Testis (tissue), 3 donors: ENCODE data around the gene BLOC1S6. TPM values are rescaled to one million over a fixed set of nuclear protein-coding genes. Genes with fewer than 3 reads are reported as not detected.

Experiments used
- DNase-seq: peaks from one replicate; pipeline ENCODE4 v3.0.0-alpha.2; 2019
- H3K27ac ChIP-seq, 2 donors: fragments of 200-600 bp; sonication (generic); one replicate each; pipeline ENCODE4 v1.5.1; 2019
- H3K27me3 ChIP-seq: fragments of 200-600 bp; sonication (generic); one replicate; pipeline ENCODE4 v1.5.1; 2019
- H3K36me3 ChIP-seq: fragments of 200-600 bp; sonication (generic); one replicate; pipeline ENCODE4 v1.5.1; 2017; ENCODE audit warnings: low read depth; ENCODE audit errors: missing control alignments
- H3K4me1 ChIP-seq: fragments of 200-600 bp; sonication (generic); one replicate; pipeline ENCODE4 v1.5.1; 2019
- H3K4me3 ChIP-seq, 2 donors: fragments of 200-600 bp; sonication (generic); one replicate each; pipeline ENCODE4 v1.5.1; 2017 to 2019
- H3K9me3 ChIP-seq: fragments of 200-600 bp; sonication (generic); one replicate; pipeline ENCODE4 v1.5.1; 2017
- CTCF ChIP-seq, 3 experiments: fragments of 450-650 bp in 2 of 3; fragments of 200-600 bp in 1 of 3; sonication (generic) in 1 of 3; IDR thresholded peaks; one replicate each; pipeline ENCODE4 v1.5.1; 2016 to 2019; ENCODE audit warnings: antibody characterized with exemption in 3 of 3, mild to moderate bottlenecking in 2 of 3, moderate library complexity in 1 of 3
- POLR2A ChIP-seq: fragments of 450-650 bp; IDR thresholded peaks from one replicate; pipeline ENCODE4 v1.6.1; 2017; ENCODE audit warnings: antibody characterized with exemption, mild to moderate bottlenecking, moderate library complexity
- WGBS, 2 donors: methylation state at CpG; one replicate each; pipeline ENCODE4 v1.1.5; 2018; 5-methylcytosine and 5-hydroxymethylcytosine counted together
- intact Hi-C: fragments of 100-400 bp; cut with DNase I; formaldehyde crosslinking; loops from one replicate; pipeline ENCODE4 v1.15.1; 2023; ENCODE audit warnings: low total_unique reads
- polyA plus RNA-seq: library from polyadenylated mRNA; stranded (reverse); fragments of 350-450 nt; fragmentation: Illumina TruSeq; extraction: RNeasy Lipid Tissue Mini Kit (QIAGEN cat#74804); gene quantifications from one replicate; pipeline ENCODE4 v1.2.3, GENCODE V29; 2014; ENCODE audit warnings: low read depth, low replicate concordance; ENCODE audit not compliant: insufficient read depth
- total RNA-seq, 2 donors: library from RNA; depleted of rRNA; stranded (reverse); fragments of >200 nt; gene quantifications; one replicate each; pipeline ENCODE4 v1.2.3, GENCODE V29; 2016

BLOC1S6 gene
- total and polyA plus RNA-seq, 3 donors from 2014 or later, result 29.1 to 49.7 (median 45.3) TPM

DNA sequence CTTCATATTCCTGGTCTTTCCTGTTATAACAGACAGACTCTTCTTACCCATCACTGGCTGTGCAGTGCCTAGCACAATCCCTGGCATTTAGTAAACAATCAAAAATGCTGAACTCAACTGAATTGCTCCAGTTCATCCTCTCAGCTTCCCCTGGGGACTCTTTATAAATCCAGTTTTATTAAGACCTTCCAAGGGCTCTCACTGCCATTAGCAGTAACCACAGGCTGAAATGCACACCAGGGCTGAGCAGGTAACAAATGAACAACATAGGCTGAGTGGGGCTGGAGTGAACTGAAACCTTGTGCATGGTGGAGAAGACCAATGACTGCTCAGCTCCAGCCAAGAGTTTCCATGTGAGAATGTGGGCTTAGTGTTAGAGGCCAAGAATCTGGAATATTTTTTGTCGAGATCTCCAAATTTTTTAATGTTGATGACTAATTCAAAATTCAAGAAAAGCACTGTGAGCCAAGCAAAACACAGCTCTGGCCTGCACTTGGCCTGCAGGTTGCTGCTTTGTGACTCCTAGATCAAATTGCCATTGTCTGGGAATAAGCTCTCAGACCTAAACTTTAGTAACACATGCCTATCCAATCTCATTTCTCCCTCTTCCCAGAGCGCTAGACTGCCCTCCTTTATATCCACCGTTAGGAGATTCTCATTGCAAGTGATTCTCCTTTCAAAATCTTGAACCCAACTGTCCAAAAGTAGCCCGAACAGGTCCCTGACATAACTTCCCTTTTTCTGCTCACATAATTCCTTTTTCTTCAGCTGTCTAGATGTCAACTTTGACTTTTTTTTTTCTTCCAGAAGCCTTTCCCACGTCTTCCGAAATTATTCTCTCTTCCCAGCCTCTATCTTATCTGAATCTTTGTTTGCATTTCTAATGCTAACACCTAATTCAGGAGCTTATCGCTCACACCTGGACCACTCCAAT, 55.1 kb downstream of the BLOC1S6 start:
- Histone ChIP-seq H3K27ac (no peak overlapping the region), H3K27me3 (no peaks in the 10 kb centered on the region), H3K36me3 (no peaks in the 10 kb centered on the region), H3K4me1 (no peaks in the 10 kb centered on the region), H3K9me3 (no peaks in the 10 kb centered on the region), H3K4me3 (no peak overlapping the region)
- WGBS, 2 donors, result 56 to 71% methylated on average over 7 of the region's 7 CpGs
- DNase-seq, result no peak
- no peak for TF ChIP-seq CTCF (IDR thresholded peaks at IDR 0.05)
- no peak for TF ChIP-seq POLR2A
- intact Hi-C loops, result no loop called here

- DNase-seq, result no peak
- no peaks in the 10 kb centered on the region for H3K36me3 ChIP-seq
- intact Hi-C loops, result no loop called here
- H3K9me3 ChIP-seq, result no peaks in the 10 kb centered on the region
- no peak overlapping the region for H3K27ac ChIP-seq
- no peaks in the 10 kb centered on the region for H3K4me1 ChIP-seq
- 46 to 94% methylated on average over 2 of the region's 2 CpGs for WGBS, 2 donors
- TF ChIP-seq CTCF (IDR thresholded peaks at IDR 0.05) (no peak), POLR2A (no peak)
- H3K4me3 ChIP-seq, result no peak overlapping the region
- H3K27me3 ChIP-seq, result no peaks in the 10 kb centered on the region
Measured at GRCh38 chr15:45644437-45644836, 57.3 kb downstream of the BLOC1S6 start.

DNA sequence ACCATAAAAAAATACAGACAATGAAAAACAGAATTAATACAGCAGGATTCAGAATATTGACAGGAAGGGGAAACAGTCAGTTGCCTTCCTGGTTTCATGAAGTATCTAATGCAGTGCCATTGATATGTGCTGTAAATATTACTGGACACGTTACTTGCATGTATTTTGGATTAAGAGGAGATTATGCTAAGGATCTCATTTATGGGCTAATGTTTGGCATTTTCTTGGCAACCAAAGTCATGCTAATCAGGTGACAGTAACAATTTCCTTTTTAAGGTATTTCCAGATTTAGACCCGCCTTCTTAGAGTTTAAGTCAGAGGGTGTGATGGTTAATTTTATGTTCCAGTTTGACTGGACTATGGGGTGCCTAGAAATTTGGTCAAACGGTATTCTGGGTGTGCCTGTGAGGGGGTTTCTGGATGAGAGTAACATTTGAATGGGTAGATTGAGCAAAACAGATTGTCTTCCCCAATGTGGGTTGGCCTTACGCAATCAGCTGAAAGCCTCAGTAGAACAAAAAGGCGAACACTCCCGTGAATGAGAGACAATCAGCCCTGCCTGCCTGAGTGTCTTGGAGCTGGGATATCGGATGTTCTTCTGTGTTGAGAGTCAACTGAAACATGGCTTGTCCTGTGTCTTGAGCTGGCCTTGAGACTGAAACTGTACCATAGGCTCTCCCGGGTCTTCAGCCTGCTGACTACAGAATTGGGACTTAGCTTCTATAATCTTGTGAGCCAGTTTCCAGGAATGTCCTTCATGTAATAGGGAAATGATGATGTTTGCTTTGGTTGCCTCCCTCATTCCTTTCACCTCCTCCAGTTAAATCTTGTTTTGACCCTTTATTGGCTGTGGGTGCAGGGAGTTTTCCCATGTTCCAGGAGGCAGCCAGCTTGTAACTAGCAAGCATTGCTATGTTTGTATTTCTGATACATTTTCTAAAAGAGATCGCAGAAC, 58.1 kb downstream of the BLOC1S6 start:
- Histone ChIP-seq H3K27me3 (no peaks in the 10 kb centered on the region), H3K4me1 (no peaks in the 10 kb centered on the region), H3K36me3 (no peaks in the 10 kb centered on the region), H3K27ac (no peak overlapping the region), H3K9me3 (no peaks in the 10 kb centered on the region), H3K4me3 (no peak overlapping the region)
- 72 to 76% methylated on average over 9 of the region's 9 CpGs for WGBS, 2 donors
- TF ChIP-seq CTCF (IDR thresholded peaks at IDR 0.05) (no peak), POLR2A (no peak)
- no peak for DNase-seq
- intact Hi-C loops, result no loop called here

DNA sequence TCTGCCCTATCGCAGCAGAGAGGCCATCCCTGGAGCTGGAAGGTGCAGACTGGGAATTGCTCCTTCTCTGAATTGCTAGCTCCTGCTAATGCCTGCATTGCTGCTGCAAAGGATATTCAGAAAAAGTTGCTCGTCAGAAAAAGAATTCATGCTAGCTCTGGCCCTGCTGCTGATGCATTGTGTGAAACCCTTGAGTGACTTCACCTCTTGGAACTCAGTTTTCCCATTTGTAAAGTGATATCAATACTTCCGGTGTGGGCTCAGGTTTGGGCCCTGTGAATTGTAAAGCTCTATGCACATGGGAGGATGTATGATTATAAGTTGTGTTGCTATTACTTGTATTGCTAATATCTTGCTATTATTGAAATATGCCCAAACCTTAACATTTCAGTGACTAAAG, 59.0 kb downstream of the BLOC1S6 start:
- TF ChIP-seq CTCF (IDR thresholded peaks at IDR 0.05), result no peak
- no peak for TF ChIP-seq POLR2A
- WGBS, 2 donors, result 75 to 84% methylated on average over 3 of the region's 3 CpGs
- H3K36me3 ChIP-seq, result no peaks in the 10 kb centered on the region
- no peaks in the 10 kb centered on the region for H3K9me3 ChIP-seq
- H3K27me3 ChIP-seq, result no peaks in the 10 kb centered on the region
- H3K27ac ChIP-seq, result no peak overlapping the region
- no peak for DNase-seq
- no peaks in the 10 kb centered on the region for H3K4me1 ChIP-seq
- intact Hi-C loops, result no loop called here
- H3K4me3 ChIP-seq, result no peak overlapping the region
